GM18508 (cell line): ENCODE measurements around the gene RDH14.

Source experiments
- ATAC-seq: cut with Tn5 transposase; IDR thresholded peaks from one replicate; pipeline ENCODE4 v1.9.1; 2021; ENCODE audit warnings: moderate number of reproducible peaks; ENCODE audit not compliant: insufficient read depth, unreplicated experiment

The RDH14 gene, protein sequence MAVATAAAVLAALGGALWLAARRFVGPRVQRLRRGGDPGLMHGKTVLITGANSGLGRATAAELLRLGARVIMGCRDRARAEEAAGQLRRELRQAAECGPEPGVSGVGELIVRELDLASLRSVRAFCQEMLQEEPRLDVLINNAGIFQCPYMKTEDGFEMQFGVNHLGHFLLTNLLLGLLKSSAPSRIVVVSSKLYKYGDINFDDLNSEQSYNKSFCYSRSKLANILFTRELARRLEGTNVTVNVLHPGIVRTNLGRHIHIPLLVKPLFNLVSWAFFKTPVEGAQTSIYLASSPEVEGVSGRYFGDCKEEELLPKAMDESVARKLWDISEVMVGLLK

GRCh38 chr2:18560031-18560796 is at the start of gene RDH14:
Gene RDH14 (minus strand): TSS chr2:18560653. CDS start chr2:18560572, 81 bp downstream.
- peak; percentile 97 for ATAC-seq

DNA sequence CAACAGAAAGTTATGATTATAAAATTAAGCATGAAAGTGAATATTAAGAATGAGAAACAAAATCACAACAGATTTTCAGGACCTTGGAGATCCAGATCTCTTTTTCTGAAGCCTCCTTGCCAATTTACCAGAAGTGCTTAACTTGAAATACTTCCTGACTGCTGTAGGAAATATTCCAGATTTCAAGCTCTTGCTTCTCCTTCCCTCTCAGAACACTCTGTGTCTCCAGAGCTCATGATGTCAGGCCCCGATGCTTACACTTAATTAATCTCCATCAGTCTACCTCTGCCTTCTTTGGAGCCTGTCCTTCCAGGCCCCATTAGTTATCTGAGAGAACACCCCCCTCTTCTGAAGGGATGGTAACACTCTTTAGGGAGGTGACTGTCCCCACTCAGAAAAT is 49.6 kb upstream of the RDH14 start:
- no peak for ATAC-seq

DNA sequence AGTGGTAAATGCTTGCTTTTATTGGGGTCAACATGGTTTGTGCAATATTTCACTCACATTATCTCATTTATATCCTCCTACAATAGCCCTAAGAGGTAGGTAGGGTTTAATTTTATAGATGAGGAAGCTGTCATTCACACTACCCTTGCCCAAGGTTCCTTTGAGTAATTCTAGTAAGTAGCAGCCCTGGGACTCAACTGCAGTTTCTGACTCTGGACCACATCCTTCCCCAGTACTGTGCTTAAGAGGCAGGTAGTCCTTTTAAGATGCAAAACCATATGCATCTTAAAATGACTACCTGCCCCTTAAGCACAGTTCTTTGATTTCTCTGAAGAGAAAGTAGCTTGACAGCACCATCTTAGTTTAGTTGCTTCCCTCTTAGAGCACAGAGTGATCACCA is 44.7 kb upstream of the RDH14 start:
- no peak for ATAC-seq

- no peak for ATAC-seq
Observed at GRCh38 chr2:18604531-18604885, 44.1 kb upstream of the RDH14 start.

DNA sequence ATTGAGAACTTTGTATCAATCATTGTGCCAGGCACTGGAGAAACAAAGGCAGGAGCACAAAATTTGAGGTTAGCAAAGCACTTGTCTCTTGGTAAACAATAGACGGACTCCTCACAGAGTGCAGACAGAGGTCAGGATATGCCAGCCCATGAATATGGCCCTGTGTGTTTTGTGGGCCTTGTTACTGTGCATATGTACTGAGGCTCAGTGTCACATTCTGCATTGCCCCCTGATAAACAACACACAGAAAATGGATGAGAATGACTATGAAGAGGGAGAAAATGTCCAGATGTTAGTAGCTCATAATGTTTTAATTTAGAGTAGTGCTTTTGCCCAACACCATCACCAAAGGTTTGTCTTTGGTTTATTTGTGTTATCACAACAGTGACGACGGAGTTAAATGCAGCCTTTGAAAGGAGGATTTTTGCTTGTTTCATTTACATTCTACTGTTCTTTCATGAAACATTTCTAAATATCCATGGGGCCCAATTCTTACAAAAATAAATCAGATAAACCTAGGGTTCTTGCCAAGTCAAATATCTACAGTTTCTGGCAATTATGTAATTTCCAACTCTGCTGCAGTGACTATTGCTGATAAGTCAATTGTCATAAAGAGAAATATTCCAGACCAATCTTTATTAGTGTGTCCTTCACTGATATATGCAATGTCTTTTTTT is 43.5 kb upstream of the RDH14 start:
- no peak for ATAC-seq

DNA sequence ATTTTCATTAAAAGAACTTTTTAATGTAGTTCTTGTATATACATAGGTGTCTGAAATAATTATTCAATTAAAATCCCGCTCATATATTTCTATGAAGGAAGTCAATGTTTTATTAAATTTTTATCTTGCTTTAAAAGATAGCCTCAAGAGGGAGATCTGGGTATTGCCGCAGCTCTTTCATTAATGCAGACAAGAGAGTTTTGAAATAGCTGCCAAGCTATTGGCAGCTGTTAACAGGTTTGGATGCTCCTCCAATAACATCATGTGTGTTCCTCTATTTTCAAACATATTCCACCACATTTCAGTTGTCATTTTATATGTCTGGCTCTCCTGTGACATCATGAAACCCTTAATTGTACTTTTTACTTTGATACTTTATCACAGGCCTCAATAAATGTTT is 41.8 kb upstream of the RDH14 start:
- no peak for ATAC-seq

DNA sequence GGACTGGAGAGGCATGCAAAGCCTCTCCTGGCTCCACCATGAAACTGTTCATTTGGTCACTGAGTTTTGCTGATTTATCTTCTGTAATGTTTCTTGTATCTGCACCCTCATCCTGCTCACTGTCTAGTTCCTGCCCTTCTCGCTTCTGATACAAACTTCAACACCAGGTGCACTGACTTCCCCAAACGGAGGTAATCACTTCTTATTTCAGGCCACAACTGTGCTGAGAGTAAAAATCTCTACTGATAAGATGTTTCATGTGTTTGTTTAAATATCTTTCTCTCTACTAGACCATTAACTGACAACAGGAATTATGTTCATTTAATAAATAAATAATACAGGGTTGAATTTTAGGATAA is 39.8 kb upstream of the RDH14 start:
- ATAC-seq = no peak

DNA sequence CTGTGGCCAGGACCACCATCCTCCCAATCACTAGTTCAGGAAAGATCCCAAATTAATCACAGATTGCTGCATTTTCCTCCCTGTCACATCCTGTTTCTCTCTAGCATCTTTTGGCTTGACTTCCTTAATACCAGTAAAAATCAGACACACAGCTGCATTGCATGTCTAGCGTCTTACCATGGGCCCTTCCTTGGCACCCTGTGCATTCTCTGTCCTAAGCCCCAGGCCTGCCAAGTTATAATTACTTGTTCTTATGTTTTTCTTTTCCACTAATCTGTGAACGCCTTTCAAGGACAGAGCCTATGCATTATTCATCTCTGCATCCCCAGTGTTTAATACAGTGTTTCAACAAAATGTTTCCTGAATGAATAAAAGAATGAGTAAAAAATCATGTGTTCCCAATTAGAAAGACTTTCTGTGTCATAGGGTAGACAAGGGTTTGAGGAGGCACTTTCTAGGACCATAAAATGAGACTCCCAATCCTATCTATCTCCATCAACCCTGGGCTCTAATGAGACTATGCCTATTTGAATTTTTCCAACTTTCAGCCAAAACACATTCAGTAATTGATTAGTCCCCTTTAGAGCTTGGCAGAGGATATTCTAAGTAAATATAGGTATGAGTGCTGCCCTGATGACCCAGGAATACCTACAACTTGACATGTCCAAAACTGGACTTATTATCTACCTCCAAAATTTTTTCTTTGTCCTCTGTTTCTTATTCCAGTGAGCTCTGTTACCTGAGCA is 39.2 kb upstream of the RDH14 start:
- ATAC-seq = no peak

DNA sequence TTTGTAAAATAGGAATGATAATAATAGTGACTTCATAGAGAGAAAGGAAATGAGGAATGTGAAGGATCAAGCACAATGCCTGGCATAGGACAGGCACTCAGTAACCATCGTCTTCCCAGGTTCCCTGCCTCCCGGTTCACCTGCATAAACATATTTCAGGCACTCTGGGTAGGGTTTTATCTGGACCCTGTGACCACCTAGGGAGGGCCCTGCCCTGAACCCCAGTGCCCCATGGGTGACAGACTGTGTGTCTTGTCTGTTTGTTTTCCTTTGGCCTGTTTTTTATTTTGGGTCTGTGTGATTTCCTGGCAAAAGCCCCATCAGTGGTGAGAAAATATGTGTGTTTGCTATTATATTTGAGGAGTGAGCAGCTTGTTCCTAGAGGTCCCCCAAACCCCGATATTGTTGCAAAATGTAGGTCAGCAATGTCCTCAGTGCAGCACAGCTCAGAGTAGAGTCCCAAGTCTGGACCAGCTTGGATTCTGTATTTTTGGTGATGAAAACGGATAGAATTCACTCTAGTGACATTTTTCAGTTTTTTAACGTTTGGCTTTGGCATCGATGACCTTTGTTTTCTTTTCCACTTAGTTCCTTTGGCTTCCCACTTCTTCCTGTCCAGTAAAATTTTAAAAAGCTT is 38.5 kb upstream of the RDH14 start:
- ATAC-seq = no peak

GRCh38 chr2:18597618-18598017 is 37.2 kb upstream of the RDH14 start:
- ATAC-seq = no peak

DNA sequence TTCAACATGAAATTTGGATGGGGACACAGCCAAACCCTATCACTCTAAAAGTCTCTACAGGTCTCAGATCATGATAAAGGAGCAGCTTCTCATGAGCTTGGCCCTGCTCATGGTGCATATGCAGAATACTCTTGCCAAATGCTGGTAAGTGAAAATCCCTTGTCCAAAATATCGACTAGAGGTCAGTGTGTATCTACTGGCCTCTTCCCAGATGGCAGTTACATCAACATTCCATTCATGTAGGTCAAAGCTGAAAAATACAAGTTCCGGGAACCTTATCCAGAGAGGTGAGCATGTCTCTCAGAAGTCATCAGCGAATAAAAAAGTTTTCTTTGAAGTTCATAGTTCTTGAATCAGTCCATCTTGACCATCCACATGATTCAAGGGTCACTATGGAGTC is 36.5 kb upstream of the RDH14 start:
- ATAC-seq = no peak

GRCh38 chr2:18593496-18593895 is 33.0 kb upstream of the RDH14 start:
- ATAC-seq = no peak

DNA sequence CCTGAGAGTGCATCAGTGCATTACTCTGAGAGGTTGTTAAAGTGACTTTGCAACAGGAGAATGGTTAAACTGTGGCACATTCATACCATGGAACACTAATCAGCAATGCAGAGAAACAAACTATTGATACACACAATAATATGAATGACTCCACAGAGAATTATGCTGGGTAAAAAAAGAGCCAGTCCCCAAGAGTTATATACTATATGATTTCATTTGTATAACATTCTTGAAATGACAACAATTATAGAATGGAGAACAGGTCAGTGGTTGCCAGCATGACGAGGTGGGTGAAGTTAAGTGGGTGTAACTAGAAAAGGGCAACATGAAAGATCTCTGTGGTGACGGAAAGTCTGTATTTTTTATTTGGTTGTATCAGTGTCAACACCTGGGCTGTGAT is 31.9 kb upstream of the RDH14 start:
- no peak for ATAC-seq

DNA sequence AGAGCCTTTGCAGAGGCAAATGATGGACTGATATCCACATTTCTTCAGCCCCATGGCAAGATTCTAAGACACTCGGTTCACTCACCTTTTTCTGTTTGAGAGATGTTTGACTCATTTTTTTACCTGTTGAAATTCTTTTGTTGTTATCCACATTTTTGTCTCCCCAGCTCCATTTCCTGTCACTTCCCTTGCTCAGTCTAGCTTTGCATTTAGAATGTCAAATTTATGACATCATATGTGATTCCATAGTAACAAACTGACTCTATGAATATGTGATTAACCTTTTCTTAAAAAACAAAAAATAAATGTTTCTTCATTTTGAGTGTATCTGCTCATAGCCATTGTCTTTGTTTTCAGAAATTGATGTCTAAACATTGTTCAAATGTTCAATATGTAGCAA is 28.9 kb upstream of the RDH14 start, which contains the start of gene NT5C1B:
Gene NT5C1B, minus strand, starts transcription at position 216 of the 400 bp plus-strand sequence. Its CDS starts 101 bp downstream, at position 115.
- no peak for ATAC-seq

DNA sequence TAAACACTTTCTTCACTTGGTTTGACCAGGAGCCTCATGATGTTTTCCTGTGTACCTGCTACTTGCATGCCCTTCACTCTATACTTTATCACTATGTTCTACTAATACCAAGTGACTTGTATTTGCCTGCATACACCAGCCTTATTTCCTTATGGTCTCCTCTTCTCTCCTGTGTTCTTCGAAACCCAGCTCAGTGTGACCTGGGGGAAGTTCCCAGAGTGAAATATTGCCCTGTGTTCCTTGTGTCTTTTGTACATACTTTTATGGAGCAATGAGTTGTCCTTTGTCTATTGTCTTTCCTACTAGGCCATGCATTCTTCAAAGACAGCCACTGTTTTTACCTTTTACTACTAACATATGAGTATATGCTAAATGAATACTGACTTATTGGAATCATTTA is 28.3 kb upstream of the RDH14 start:
- no peak for ATAC-seq

GRCh38 chr2:18588049-18588448 is 27.6 kb upstream of the RDH14 start:
- no peak for ATAC-seq

GRCh38 chr2:18585526-18585925 is 25.1 kb upstream of the RDH14 start:
- no peak for ATAC-seq

DNA sequence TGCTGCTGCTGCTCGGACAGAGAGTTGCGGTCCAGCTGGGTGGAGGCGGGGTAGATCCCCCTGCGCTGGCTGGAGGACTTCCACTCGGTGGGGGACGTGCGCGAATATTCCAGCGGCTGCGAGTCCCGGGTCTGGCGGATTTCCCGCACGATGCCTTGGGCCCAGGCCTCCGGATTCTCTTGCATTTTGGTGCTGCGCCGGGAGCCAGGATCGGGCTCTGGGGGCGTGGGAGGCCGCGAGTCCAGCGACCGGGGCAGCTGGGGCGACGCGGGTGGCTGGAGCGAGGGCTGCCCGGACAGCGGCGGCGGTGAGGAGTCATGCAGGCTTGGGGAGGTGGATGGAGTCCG is 24.1 kb upstream of the RDH14 start:
- ATAC-seq = no peak

GRCh38 chr2:18583905-18584607 is 23.6 kb upstream of the RDH14 start:
- no peak for ATAC-seq

- no peak for ATAC-seq
Observed at GRCh38 chr2:18580606-18581005, 20.2 kb upstream of the RDH14 start.
